Jurkat, Clone E6-1 (cell line): ENCODE data around the gene IGSF11.
"Not testable (repeated sequence)": the region's sequence is repeated elsewhere in the genome, so short reads cannot be mapped to it uniquely, and the experiment has no call there.

Source experiments
- DNase-seq: peaks from one replicate; pipeline ENCODE4 v3.0.0-alpha.2; 2011; ENCODE audit warnings: low read depth, low spot score
- H3K4me3 ChIP-seq: 2 replicates; pipeline ENCODE4 v1.5.1; 2011; ENCODE audit warnings: mild to moderate bottlenecking, low read length, control low read depth, moderate library complexity

The IGSF11 gene

DNA sequence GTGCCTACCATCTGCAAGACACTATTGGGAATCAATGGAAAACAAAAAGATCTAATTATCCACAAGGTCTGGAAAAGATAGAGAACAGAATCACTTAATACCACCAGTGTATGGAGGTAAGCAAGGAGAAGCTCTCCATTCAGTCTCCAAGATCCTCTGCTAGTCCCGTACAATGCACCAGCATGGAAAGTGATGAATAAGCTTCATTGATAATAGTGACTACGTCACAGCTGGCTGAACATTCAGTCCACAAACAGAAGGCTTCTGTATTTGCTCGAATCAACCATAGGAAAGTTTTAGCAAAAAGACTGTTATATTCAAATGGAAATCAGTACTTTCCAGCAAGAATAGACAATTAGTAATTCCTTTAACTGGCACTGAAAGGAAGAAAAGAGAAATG lies 42.9 kb downstream of the IGSF11 start:
- DNase-seq = no peak
- H3K4me3 ChIP-seq = no peak overlapping the region

DNA sequence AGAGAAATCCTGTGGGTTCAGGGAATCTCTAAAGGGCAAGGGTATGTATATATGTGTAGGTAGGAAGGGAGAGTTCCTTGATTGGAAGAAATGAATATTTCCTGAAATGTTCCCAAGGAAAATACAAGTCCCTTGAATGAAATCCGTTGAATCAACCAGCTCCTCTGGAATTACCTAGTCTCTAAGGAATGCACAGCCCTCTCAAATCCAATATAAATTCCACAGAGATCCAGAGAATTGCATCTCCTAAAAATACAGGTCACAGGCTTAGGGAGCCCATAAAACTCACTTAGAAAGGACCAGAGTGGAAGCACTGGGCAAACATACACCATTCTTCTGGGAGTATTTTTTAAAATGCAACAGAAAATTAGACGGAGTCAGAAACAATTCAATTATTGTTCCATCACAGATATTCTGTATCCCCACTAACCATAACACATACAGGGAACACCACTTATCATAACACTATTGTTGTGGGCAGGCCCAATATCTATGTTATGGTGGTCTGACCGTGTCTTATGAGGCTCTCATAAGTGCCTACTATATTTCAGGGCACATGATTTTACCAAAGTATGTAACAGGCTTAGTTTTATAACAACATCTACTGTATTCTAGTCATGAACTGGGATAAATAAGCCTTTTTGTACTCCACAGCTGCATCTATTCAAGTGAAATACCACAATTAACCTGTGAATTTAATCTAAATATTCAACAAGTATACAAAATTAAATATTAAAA lies 43.7 kb downstream of the IGSF11 start:
- no peak for DNase-seq
- H3K4me3 ChIP-seq = no peak overlapping the region

DNA sequence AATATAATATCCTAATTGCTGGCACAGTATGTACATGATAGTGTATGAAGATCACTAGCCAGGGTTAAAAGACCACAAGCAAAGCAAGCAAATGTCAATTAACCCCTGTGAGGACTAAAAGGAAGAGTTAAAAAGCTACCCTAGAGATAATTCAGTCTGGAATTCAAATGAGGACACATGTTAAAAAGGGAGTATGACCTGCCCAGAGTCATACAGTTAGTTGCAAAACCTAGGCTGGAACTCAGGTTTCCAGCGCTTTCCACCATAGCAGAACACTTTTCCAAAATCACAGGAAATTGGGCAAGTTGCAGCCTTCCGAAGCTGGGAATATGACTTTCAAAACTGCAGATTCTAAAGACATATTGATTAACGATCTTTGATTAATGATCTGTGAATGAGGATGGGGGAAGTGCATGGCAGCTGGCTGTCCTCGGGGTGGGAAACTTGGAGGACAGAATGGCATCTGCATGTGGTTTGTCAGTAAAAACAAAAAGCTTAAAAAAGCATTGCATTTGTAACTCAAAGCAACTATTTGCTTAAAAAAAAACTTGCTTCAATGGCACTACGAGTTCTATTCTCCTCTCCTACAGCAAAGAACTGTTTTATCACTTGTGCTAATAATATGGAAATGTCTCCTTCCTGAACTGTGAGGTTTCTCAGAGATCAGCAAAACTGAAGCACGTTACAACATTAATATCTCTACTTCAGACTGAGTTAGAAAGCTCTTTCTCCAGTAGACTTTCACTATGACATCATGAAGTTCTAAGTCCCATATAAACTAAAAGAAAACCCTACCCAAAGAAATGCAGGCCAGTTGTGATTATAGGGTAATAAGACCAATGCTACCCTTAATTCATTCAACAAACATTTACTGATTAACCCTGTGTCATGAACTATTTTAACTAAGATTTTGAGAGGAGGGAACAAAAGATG lies 46.2 kb downstream of the IGSF11 start:
- H3K4me3 ChIP-seq = no peak overlapping the region
- no peak for DNase-seq

DNA sequence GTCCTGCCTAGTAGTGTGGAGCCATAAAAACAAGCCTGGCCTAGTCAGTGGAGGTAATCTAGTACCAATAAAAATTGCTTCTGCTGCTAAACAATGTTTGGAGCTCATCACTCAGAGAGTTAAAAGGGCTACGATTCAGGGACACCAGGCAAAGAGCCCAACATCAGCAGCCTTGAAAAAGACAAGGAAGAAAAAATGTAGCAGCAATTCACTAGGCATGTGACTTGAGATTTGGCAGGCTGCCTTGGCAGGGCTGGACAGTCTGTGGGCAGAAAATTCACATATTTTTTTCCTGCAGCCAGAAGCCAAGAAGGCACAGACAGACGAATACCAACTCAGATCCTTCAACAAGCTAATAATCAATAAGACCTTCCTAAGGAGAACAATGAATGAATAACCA lies 47.2 kb downstream of the IGSF11 start:
- no peak overlapping the region for H3K4me3 ChIP-seq
- DNase-seq = no peak

DNA sequence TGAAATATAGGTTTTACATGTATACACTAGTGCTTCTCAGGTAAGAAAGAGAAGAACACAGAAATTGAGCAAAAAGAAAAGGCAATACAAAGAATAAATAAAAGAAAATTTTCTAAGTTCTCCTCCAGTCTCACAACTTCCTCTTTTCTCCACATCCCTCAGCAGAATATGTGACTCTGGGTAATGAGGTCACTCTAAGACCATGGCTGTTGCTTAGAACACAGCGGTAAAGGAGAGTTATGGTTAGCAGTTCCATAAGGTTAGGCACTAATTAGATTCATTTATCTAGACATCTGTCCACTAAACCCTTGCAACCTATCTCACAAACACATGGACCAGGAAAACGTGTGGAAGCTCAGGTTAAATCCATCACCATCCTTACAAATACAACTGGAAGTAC lies 47.9 kb downstream of the IGSF11 start:
- no peak overlapping the region for H3K4me3 ChIP-seq
- DNase-seq = no peak

DNA sequence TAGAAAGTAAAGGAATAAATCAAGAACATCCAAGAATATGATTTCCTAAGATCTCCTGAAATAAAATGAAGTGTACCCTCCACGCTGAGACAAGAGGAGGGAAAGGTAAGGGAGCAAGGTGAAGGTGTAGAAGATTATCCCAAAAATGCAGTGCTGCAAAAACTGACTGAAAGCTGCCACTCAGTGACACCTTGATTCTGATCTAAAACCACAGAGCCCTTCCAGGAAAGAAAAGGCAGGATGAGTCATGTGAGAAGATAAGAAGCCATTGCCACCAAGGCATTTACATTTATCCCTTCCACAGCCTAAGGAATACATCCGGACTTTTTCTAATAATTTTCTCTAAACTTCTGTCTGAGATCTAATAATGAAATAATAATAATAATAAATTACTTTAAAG lies 49.9 kb downstream of the IGSF11 start:
- H3K4me3 ChIP-seq = no peak overlapping the region
- no peak for DNase-seq

DNA sequence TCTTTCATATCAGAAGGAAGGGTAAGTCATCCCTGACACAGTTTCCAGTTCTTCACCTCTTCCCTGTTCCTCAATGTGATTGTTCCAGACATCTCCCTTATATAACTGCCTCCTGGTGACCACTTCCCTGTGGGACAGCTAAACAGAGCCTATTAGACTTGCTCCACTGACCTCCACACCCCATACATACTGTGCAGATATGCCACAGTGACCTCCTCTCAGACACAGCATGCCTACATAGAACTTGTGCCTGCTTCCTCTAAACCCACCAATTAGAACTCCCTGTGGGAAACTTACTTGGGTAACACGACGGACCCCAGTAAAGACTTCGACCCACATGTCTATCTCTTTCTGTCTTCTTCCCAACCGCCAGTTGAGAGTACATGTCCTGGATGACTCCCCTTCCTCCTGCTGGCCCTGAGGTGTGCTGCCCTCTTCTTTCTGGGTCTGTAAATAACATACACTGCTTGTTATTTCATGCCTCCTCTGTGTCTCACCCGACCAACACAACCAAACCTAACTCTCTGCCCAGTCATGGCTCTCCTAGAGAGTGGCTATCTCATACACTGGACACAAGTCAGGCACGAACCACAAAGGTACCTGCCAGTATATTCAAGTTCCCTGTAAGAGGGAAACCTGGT lies 53.0 kb downstream of the IGSF11 start:
- H3K4me3 ChIP-seq = no peak overlapping the region

DNA sequence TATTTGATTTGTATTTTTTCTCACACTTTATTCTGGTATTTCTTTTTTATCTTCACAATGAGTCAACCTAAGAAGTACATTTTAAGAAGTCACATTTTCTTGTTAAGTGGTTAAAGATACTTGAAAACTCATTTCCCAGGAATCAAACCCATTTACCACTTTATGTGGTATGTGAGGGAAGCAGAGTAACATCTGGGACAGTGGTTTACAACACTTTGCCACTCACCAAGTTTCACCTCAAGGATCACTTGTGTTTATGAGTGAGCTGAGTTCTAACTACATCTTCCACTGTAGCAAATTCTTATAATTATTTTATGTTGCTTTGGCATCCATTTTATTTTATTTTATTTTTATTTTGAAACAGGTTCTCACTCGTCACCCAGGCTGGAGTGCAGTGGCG lies 53.8 kb downstream of the IGSF11 start:
- no peak overlapping the region for H3K4me3 ChIP-seq
- no peak for DNase-seq

More for the DNA sequence above, 53.0 kb downstream of the IGSF11 start:
- no peak for DNase-seq

DNA sequence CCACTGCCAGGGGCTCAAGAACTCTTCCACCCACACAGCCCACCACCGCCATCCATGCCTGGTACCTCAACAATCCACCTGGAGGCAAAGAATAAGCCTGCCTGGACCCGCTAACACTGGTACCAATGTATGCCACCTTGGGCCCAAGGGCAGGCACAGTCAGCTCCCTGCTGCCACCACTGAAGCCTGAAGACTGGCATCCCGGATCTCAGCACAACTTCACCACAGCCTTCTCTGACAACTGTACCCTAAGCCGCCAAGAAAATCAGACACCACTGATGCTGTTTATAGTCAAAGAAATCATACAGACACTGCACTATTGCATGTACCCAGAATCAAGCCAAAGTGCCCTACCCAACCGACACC lies 56.3 kb downstream of the IGSF11 start:
- no peak for DNase-seq
- no peak overlapping the region for H3K4me3 ChIP-seq

DNA sequence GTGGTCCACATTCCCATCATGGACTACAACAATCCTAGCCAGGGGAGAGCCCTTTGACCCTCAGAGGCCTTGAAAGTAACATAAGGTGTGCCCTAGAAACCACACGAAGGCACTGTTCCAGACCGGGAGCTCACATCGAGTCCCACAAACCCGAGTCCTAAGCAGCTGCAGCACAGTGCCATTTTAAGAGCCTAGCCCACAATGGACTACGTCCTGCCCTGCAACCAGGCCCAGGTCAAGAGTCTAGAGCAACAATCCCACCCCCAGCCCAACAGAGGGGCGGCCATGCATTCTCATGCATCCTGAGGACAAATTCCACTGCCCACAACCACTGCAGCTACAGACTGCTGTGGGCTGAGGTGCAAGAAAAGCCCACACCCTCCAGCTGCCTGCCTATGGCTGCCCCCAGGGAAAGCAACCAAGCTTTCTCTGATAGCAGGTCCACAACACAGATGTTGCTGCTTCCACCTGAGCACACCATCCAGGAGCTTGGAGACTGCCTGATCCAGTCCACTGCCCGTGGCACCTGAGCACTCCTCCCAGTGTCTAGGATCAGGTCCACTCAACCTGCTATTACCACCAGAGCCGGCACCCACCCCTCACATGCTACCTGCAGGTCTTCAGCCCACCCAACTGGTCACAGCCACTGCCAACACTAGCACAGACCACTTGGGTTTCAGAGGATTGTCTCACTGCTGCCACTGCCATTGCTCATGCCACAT lies 56.8 kb downstream of the IGSF11 start:
- H3K4me3 ChIP-seq = no peak overlapping the region
- DNase-seq = no peak

DNA sequence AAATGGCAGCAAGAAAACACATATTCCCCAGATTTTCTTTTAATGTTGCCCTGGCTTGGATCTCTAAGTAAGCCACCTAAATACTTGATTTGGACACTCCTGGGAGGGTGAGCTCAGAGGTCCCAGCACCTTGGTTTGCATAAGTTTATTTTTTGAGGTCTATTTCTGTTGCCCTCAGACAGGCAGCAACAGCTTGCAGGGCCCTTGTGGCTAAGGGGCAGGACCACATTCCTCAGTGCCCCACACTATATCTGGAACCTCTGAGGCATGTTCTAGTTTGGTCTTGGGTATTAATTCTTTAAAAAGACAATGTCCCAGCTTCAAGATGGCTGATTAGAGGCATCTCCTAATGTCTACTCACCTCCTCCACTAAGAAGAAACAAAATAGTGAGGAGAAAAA lies 57.5 kb downstream of the IGSF11 start:
- no peak overlapping the region for H3K4me3 ChIP-seq
- no peak for DNase-seq

DNA sequence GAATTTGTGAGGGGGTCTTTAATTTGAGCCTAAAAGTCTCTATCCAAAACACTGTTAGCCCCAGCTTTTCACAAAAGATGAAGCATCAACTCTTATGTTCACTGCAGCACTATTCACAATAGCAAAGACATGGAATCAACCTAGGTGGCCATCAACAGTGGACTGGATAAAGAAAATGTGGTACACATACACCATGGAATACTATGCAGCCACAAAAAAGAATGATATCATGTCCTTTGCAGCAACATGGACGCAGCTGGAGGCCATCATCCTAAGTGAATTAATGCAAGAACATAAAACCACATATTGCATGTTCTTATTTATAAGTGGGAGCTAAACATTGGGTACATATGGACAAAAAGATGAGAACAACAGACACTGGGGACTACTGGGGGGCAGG lies 59.2 kb downstream of the IGSF11 start:
- H3K4me3 ChIP-seq, DNase-seq: not testable (repeated sequence)

DNA sequence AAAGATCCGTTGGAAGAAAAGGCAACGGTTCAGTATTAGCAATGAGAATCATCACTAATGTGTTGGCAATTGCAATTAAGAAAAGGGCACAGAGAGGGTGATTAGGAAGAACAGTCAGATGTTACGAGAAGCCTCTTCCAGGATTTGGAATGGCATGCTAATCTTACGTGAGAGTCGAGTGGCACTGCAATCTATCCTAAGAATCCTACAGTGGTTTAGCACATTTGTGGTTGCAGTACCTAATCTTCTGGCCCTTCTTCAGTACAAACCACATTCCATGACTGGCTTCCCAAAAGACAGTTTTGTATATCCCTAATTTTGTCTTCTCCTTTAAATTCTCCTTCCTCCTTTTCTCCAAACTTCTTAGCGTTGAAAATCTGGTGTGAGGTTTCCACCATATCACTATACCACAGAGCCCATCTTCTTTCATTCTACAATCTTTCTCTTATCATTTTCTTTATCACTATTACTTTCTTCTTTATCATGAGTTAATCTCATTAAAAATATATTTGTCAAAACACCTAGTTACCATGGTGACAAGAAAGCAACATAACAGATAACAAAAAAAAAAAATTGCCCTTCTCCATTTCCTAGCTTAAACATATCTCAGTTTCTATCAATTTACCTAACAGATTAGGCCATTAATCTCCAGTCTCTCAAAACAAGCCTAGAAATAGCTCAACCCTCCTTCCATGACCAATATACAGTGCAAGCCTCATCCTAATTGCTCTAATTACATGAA lies 60.1 kb downstream of the IGSF11 start:
- no peak overlapping the region for H3K4me3 ChIP-seq
- DNase-seq = no peak

DNA sequence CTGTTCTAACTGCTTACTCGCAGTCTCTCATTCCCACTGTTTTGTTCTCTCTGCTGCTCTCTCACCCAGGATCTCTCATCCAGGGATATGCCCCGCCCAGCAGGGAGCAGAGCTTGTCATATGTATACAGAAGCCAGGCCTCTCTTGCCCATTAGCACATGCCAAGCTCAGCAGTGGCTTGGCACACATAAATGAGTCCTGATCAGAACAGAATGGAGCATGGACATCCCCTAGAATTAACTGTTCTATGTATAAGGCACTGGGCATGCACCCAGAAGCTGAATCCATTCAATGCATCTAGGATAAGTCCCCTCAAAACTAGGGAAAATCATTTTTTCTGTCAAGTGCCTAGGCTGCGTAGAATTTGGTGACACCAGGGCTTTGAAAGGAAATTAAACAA lies 61.6 kb downstream of the IGSF11 start:
- no peak overlapping the region for H3K4me3 ChIP-seq
- DNase-seq = no peak

DNA sequence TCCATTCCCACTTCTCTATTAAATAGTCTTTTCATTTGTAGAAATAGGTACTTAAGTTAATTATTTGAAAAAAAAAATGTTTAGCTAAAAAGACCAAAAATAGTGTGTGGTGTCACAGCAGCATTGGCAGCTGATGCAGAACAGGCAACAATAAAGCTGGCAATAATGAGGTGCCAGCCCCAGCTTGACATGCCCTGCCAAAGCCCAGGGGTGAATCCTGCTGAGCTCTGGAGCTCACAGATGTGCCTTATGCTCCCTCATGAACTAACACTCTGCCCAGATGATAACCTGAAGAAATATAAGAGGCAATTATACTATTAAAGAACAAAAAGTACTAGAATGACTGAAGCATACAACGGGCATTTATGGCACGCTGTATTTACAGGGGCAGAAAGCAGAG lies 63.8 kb downstream of the IGSF11 start:
- DNase-seq = no peak
- no peak overlapping the region for H3K4me3 ChIP-seq

DNA sequence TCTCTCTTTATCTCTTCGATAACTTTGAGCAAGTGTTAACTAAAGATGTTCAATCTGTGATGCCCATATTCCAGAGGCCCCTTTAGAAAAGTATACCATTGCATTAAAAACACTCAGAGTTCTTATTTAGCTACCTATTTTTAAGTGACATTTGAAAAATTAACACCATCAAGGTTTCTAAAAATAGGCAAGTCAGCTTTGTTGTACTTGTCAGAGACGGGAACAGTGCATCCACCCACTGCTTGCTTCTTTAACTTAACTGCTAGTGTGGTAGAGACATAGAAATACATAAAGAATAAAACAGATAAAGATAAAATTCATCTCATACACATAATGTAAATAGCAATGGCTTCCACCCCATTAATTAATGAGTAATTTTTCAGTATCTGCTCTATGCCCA lies 66.0 kb downstream of the IGSF11 start:
- DNase-seq = no peak
- H3K4me3 ChIP-seq = no peak overlapping the region

DNA sequence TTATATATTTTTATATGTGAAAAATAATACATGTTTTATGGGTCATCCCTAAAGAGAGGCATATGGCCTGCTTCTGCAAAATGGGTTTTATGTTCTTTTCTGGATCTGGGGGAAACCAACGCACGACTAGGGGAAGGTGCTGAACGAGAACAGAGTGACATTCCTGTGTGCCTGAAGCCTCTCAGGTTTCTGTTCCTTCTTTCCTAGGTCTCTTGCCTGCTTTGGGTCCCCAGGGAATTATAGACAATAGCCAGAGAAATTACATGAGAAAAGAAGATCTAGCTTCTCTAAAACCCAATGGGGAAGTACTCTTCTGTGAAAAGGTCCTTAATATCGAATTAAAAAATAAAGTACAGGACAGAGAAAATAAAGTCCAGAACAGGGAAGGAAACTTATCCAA lies 66.5 kb downstream of the IGSF11 start:
- no peak for DNase-seq
- H3K4me3 ChIP-seq = no peak overlapping the region

DNA sequence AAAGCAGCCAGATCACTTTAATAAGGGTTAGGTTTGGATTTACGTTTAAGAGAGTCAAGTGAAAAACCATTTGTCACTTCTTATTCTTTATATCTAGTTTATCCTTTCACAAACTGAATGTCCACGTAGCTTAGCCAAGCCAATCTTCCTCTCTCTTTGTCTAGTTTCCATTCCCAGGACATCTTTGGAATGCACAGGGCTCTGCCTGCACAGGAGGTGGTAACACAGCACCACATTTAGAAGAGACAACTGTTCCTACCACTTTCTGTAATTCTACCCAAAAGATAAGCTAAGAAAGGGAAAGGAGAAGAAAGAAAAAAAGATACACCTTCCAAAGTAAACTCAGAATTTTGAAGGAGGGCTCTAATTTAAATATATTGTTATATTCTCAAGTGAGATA lies 67.9 kb downstream of the IGSF11 start:
- H3K4me3 ChIP-seq = no peak overlapping the region
- no peak for DNase-seq

DNA sequence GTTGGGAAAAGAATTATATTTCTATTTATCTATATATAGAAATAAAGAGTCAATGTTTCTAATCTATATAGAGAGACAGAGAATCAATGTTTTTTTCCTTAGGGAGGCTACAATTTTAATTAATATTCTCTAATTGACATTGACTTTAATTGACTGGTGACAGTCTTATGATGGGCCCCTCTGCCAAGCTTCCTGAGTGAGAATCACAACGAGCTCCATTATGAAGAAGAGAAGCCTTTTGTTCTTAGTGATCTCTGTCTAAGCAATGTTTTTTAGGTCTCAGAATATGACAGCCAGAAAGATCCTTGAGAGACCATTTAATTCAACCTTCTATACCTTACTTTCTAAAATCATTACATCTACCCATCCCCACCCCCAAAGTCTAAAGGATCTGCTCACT lies 70.9 kb downstream of the IGSF11 start:
- H3K4me3 ChIP-seq = no peak overlapping the region
- DNase-seq = no peak
